ENCODE measurements around the gene ANO5.

- TF ChIP-seq EZH2 (IDR thresholded peaks at IDR 0.05; ENCODE audit: borderline replicate concordance, low read depth, low read length, poor library complexity, severe bottlenecking) (no peak), CTCF (conservative IDR thresholded peaks at IDR 0.05; ENCODE audit: low read depth, low read length) (no peak)
Observed at GRCh38 chr11:22207162-22207561, 14.3 kb downstream of the ANO5 start.

Measured in A673 (cell line).